Ovary (tissue), 9 donors: ENCODE results near the gene ZNF680. TPM values are rescaled to one million over a fixed set of nuclear protein-coding genes. Genes with fewer than 3 reads are reported as not detected.

Experiments used
- DNase-seq, 5 donors: peaks; one replicate each; pipeline ENCODE4 v3.0.0-alpha.2; 2019 to 2020
- H3K27ac ChIP-seq, 2 donors: fragments of 200-600 bp; one replicate each; pipeline versions ENCODE4 v1.5.1 to v1.8.0; 2019 to 2022
- H3K27me3 ChIP-seq: fragments of 200-600 bp; one replicate; pipeline ENCODE4 v1.8.0; 2022
- H3K36me3 ChIP-seq: fragments of 200-600 bp; sonication (generic); one replicate; pipeline ENCODE4 v1.5.1; 2019
- H3K4me1 ChIP-seq: one replicate; pipeline ENCODE4 v1.8.1; 2013; ENCODE audit warnings: mild to moderate bottlenecking, moderate library complexity; ENCODE audit not compliant: insufficient read depth
- H3K4me3 ChIP-seq: fragments of 200-600 bp; sonication (generic); one replicate; pipeline ENCODE4 v1.5.1; 2017
- H3K9me3 ChIP-seq, 2 donors: fragments of 200-600 bp in 1 of 2; sonication (generic) in 1 of 2; one replicate each; pipeline versions ENCODE4 v1.5.1 to v1.8.1; 2013 to 2019; ENCODE audit warnings: mild to moderate bottlenecking in 1 of 2, moderate library complexity in 1 of 2
- EP300 ChIP-seq: sonication (generic); formaldehyde crosslinking; IDR thresholded peaks from one replicate; pipeline ENCODE4 v1.6.1; 2017; ENCODE audit warnings: antibody characterized with exemption
- POLR2A ChIP-seq: fragments of 450-650 bp; IDR thresholded peaks from one replicate; pipeline ENCODE4 v1.6.1; 2017; ENCODE audit warnings: antibody characterized with exemption, mild to moderate bottlenecking, moderate library complexity
- WGBS, 3 donors: extraction: QIAGEN DNeasy Blood & Tissue Kit in 1 of 3; methylation state at CpG; one replicate each; pipeline versions ENCODE4 v1.1.5 to v1.1.7; 2013 to 2017; 5-methylcytosine and 5-hydroxymethylcytosine counted together
- intact Hi-C, 4 donors: fragments of 100-400 bp; cut with DNase I; formaldehyde crosslinking; loops; one replicate each; pipeline versions ENCODE4 v1.11.0 to v1.15.1; 2022 to 2023
- polyA plus RNA-seq, 2 donors: library from polyadenylated mRNA; stranded (reverse); fragments of 200-250 nt in 1 of 2; fragments of 350-450 nt in 1 of 2; fragmentation: Illumina TruSeq in 1 of 2; extraction: RNeasy Lipid Tissue Mini Kit (QIAGEN cat#74804) in 1 of 2; gene quantifications; one replicate each; pipeline ENCODE4 v1.2.3, GENCODE V29; 2013 to 2014
- total RNA-seq, 7 donors: library from RNA; depleted of rRNA in 2 of 7; stranded (reverse); fragments of >200 nt in 2 of 7; fragmentation: NEBNext Ultra II Directional in 3 of 7; extraction: Animal tissue kit (Norgen Biotek cat#: 25700) in 3 of 7; gene quantifications; one replicate each; pipeline versions ENCODE4 v1.1.0 to v1.2.4, GENCODE V29; 2016 to 2023
- TF ChIP-seq, protein P1 (sequence below), 3 donors: fragments of 450-650 bp in 2 of 3; fragments of 200-600 bp in 1 of 3; IDR thresholded peaks; one replicate each; pipeline versions ENCODE4 v1.5.1 to v1.8.0; 2016 to 2022; ENCODE audit warnings: antibody characterized with exemption in 3 of 3, mild to moderate bottlenecking in 1 of 3
- donor health status: DM: no; HTN: no; CAD: no; lungs with moderate emphysema.
- donor health status: DM: no; HTN: no; CAD: no.
- donor health status: Bipolar disorder and iron deficiency.
- donor health status: DM: yes; HTN: yes; CAD: no.
- donor health status: DM: no; HTN: no; CAD: no.
- donor health status: DM: yes; HTN: yes; CAD: no.

The ZNF680 gene
- total and polyA plus RNA-seq, 9 donors = 10.0 to 34.1 (median 22.3) TPM

DNA sequence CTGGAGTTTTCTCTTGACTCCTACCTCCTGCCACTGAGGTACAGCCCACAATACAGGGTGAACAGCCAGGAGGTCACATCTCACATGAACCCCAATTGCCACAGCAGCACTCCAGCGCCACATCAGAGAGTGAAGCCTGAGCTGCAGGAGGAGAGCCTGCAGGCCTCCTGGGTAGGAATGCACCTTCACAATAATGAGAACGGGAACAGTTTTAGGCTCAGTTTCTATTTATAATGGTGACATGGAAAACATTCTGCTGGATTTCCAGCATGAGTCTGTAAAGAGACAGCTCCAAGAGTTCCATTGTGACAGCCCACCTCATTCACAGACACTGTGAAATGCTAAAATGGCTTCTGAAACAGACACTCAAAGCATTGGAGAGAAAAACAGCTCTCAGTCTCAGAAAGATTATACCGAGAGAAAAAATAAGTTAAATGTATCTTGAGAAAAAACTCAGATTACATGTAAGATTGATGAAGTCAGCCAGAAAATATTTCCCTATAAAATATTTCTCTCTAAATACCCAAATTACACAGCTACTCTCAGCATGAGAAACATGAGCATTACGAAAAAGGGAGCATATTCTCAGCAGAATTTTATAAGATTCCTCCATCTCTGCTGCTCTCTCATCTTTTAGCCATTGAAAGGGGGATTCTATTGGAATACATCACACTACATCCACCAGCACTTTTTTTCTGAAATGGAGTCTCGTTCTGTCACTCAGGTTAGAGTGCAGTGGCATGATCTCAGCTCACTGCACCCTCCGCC lies 11.3 kb downstream of the ZNF680 start:
- H3K9me3 ChIP-seq = no peaks in the 10 kb centered on the region
- no peak for DNase-seq
- H3K36me3 ChIP-seq = no peaks in the 10 kb centered on the region
- WGBS, 3 donors = 74 to 88% (median 75%) methylated on average over 6 of the region's 6 CpGs
- intact Hi-C loops = no loop called here
- TF ChIP-seq, protein P1, sequence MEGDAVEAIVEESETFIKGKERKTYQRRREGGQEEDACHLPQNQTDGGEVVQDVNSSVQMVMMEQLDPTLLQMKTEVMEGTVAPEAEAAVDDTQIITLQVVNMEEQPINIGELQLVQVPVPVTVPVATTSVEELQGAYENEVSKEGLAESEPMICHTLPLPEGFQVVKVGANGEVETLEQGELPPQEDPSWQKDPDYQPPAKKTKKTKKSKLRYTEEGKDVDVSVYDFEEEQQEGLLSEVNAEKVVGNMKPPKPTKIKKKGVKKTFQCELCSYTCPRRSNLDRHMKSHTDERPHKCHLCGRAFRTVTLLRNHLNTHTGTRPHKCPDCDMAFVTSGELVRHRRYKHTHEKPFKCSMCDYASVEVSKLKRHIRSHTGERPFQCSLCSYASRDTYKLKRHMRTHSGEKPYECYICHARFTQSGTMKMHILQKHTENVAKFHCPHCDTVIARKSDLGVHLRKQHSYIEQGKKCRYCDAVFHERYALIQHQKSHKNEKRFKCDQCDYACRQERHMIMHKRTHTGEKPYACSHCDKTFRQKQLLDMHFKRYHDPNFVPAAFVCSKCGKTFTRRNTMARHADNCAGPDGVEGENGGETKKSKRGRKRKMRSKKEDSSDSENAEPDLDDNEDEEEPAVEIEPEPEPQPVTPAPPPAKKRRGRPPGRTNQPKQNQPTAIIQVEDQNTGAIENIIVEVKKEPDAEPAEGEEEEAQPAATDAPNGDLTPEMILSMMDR (IDR thresholded peaks at IDR 0.05) = no peak
- no peak for TF ChIP-seq EP300
- TF ChIP-seq POLR2A = no peak
- no peak overlapping the region for H3K4me3 ChIP-seq
- no peaks in the 10 kb centered on the region for H3K27me3 ChIP-seq
- no peak overlapping the region for H3K27ac ChIP-seq
- H3K4me1 ChIP-seq = peaks cover 3% of the 10 kb centered on the region

DNA sequence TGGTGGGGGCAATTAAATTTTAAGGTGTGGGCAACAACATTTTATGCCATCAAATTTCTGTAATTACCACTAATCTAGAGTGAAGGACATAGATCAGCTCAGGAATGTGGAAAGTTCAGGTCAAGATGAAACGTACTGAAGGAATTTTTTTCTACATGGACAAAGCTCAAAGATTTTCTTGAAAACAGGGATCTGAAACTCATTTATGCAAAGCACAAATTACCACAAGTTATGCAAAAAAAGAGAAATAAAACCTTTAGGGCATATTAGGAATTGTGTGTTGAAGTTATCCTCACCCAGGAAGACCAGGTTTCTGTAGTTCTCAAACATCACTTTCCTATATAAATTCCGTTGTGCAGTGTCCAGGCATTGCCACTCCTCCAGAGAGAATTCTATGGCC lies 18.9 kb downstream of the ZNF680 start:
- Histone ChIP-seq H3K4me1 (peaks cover 4% of the 10 kb centered on the region), H3K36me3 (no peaks in the 10 kb centered on the region), H3K4me3 (no peak overlapping the region), H3K27ac (no peak overlapping the region), H3K9me3 (no peaks in the 10 kb centered on the region), H3K27me3 (no peaks in the 10 kb centered on the region)
- intact Hi-C loops = no loop called here
- WGBS, 3 donors = 43 to 64% (median 55%) methylated on average over 2 of the region's 2 CpGs
- no peak for DNase-seq
- TF ChIP-seq, protein P1 (IDR thresholded peaks at IDR 0.05) = no peak
- no peak for TF ChIP-seq POLR2A
- no peak for TF ChIP-seq EP300

DNA sequence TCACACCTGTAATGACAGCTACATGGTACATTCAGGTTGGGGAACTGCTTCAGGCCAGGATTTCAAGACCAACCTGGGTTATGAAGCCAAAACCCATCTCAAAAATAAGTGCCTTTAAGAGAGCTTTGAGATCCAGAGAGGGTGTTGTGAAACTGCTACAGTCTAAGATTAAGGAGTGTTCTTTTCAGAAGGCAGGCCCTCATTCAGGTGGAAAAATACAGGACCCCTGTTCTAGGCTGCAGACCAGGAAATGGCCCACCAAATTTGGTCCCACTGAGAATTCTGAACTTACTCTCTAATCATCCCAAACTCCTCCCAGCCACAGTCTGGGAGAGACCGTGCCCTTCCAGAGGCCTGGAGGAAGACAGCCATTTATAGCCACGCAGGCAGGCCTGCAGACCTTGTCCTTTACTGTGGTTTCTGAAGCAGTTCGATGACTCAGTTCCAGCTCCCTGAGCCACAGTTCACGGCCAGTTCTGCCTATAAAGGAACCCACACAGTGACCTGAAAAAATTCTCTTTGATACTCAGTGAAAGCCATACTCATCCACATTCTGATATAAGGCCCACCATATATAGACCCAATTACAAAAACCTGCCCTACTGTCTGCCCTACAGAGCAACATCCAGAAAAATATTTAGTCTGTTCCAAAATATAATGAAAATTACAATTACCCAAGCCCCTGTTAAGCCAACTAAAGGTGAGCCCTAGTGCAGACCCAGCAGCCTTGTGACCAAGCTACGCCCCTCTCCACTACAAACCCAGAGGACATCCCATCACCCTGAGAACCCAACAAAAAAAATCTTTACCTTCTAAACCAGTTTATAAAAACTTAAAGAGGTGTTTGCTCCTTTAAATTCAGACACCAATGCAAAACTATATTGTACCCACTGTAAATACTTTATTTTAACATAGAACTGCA lies 21.2 kb downstream of the ZNF680 start:
- Histone ChIP-seq H3K9me3 (no peaks in the 10 kb centered on the region), H3K4me3 (no peak overlapping the region), H3K27me3 (no peaks in the 10 kb centered on the region), H3K4me1 (peaks cover 2% of the 10 kb centered on the region), H3K27ac (peak overlapping the region in 1 of 2 donors; percentile 13), H3K36me3 (no peaks in the 10 kb centered on the region)
- intact Hi-C loops = no loop called here
- no peak for TF ChIP-seq POLR2A
- TF ChIP-seq, protein P1 (IDR thresholded peaks at IDR 0.05) = no peak
- no peak for TF ChIP-seq EP300
- peak in 2 of 5 donors; percentile 45 to 47 for DNase-seq
- 47 to 51% (median 50%) methylated on average over 5 of the region's 5 CpGs for WGBS, 3 donors

DNA sequence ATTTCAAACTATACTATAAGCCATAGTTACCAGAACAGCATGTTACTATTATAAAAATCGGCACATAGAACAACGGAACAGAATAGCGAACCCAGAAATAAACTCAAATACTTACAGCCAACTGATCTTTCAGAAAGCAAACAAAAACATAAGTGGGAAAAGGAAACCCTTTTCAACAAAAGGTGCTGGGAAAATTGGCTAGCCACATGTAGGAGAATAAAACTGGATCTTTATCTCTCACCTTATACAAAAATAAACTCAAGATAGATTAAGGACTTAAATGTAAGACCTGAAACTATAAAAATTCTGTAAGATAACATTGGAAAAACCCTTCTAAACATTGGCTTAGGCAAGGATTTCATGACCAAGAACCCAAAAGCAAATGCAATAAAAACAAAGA lies 29.1 kb downstream of the ZNF680 start:
- DNase-seq = no peak

More for the DNA sequence above, 29.1 kb downstream of the ZNF680 start:
- no peaks in the 10 kb centered on the region for H3K9me3 ChIP-seq
- TF ChIP-seq POLR2A (no peak), EP300 (no peak)
- TF ChIP-seq, protein P1 (IDR thresholded peaks at IDR 0.05) = no peak
- no peak overlapping the region for H3K4me3 ChIP-seq
- no peaks in the 10 kb centered on the region for H3K27me3 ChIP-seq
- intact Hi-C loops = no loop called here
- no peaks in the 10 kb centered on the region for H3K36me3 ChIP-seq
- 84 to 91% (median 90%) methylated on average over 3 of the region's 3 CpGs for WGBS, 3 donors
- H3K4me1 ChIP-seq = no peaks in the 10 kb centered on the region
- no peak overlapping the region for H3K27ac ChIP-seq
